CD4-positive, alpha-beta T cell treated with Interleukin-15 for 1 hour (primary cell): Measurements from ENCODE around the gene MFSD12.
"Not testable (repeated sequence)": the region's sequence is repeated elsewhere in the genome, so short reads cannot be mapped to it uniquely, and the experiment has no call there.

Experiments
- DNase-seq: peaks from one replicate; pipeline ENCODE4 v3.0.0-alpha.2; 2020

MFSD12 gene

GRCh38 chr19:3584036-3584802 lies 26.8 kb upstream of the MFSD12 start:
- not testable (repeated sequence) for DNase-seq

DNA sequence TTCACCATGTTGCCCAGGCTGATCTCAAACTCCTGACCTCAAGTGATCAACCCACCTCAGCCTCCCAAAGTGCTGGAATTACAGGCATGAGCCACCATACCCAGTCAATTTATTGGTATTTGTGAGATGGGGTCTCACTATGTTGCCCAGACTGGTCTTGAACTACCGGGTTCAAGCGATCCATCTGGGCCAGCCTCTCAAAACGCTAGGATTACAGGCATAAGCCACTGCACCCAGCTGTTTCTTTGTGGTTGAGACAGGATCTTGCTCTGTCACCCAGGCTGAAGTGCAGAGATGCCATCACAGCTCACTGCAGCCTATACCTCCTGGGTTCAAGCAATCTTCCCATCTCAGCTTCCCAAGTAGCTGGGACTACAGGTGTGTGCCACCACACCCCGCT lies 24.4 kb upstream of the MFSD12 start:
- DNase-seq: not testable (repeated sequence)

- DNase-seq: no peak
Observed at GRCh38 chr19:3580156-3580934, 23.0 kb upstream of the MFSD12 start.

DNA sequence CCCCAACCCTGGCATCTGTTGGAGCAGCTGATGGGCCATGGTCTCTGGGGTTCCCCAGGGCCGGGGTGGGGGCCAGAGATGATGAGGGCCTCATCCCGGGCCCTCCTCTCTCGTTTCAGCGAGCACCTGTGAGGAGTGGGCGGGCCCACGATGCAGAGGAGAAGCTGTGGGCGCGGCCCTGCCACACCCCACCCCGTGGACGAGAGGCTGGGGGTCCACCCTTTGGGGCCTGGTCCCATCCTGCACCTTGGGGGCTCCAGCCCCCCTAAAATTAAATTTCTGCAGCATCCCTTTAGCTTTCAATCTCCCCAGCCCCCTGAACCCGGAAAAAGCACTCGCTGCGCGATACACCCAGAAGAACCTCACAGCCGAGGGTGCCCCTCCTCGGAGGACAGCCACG lies 21.0 kb upstream of the MFSD12 start:
- no peak for DNase-seq

DNA sequence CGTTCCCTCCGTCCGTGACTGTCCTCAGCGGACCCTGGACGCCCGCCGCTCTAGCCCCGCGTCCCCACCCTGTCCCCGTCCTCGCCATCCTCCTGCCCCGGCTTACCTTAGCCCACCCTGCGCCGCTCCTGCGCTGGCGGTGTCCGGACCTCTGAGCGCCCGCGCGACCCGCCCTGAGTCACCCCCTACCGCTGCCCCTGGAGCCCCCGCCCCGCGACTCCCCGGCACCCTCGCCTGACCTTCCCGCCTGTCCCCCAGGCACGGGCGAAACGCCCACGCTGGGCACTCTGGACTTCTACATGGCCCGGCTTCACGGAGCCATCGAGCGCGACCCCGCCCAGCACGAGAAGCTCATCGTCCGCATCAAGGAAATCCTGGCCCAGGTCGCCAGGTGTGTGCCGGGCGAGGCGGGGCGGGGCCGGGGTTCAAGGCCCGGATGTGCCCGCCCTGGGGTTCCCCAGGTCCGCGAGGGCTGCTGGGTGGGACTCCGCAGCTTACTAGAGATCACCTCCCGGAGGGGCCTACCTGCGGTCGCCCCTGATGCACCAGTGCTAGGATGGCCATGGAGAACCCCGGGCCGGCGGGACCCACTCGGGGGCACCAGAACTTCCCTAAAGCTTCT lies 20.4 kb upstream of the MFSD12 start:
- no peak for DNase-seq

DNA sequence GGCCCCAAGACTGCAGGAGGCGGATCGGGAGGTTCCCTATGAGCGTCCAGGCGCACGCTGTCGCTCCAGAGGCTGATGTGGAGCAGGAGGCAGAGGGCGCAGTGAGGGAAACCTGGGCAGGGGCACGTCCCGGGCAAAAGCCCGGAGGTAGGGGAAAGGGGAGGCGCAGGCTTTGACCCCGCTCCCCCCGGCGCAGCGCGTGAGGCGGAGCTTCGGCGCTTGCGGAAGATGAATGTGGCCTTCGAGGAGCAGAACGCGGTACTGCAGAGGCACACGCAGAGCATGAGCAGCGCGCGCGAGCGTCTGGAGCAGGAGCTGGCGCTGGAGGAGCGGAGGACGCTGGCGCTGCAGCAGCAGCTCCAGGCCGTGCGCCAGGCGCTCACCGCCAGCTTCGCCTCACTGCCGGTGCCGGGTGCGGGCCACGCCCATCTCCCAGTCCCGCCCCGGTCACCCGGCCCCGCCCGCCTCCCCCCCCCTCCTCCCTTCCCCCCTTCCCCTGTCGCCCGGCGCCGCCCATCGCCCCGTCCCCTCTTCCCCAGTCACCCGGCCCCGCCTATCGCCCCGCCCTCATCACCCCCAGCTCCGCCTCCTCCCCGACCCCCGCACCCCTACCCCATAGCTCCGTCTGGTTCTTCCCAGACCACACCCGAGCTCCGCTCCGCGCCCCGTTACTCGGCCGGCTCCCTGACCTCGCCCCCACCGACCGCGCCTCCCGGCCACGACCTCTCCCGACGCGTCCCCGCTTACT lies 19.5 kb upstream of the MFSD12 start:
- DNase-seq: no peak

- no peak for DNase-seq
Observed at GRCh38 chr19:3575949-3576673, 18.7 kb upstream of the MFSD12 start.

- DNase-seq: no peak
Observed at GRCh38 chr19:3575260-3575741, 17.9 kb upstream of the MFSD12 start.

GRCh38 chr19:3573858-3574637 lies 16.7 kb upstream of the MFSD12 start:
- peak; percentile 93 for DNase-seq

DNA sequence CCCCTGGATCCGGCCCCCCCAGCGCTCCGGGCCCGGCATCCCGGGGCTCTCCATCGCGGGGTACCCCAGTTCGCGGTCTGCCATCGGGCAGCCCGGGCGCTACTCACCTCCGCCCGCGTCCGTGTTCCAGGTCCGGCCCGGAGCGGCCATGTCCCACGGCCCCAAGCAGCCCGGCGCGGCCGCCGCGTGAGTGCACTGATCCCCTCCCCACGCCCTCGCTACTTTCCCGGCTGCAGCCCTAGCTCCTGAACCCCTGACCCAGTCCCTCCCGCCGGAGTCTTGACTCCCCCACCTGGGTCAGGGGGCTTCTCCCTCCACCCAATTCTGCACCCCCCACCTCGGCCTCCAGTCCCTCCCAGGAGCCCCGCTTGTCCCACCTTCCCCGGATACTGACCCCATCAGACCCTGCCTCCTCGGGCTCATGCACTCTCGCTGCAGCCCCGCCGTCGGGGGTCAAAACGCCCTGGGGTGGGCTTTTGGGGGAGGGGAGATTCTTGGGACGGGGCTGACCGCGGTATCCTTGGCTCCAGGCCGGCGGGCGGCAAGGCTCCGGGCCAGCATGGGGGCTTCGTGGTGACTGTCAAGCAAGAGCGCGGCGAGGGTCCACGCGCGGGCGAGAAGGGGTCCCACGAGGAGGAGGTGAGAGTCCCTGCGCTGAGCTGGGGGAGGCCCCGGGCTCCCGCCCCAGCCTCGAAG lies 15.9 kb upstream of the MFSD12 start:
- DNase-seq: no peak

GRCh38 chr19:3572855-3573161 lies 15.4 kb upstream of the MFSD12 start, which contains the start of gene HMG20B:
Gene HMG20B (plus strand): TSS chr19:3572944. CDS start chr19:3573310, 366 bp downstream.
- no peak for DNase-seq

DNA sequence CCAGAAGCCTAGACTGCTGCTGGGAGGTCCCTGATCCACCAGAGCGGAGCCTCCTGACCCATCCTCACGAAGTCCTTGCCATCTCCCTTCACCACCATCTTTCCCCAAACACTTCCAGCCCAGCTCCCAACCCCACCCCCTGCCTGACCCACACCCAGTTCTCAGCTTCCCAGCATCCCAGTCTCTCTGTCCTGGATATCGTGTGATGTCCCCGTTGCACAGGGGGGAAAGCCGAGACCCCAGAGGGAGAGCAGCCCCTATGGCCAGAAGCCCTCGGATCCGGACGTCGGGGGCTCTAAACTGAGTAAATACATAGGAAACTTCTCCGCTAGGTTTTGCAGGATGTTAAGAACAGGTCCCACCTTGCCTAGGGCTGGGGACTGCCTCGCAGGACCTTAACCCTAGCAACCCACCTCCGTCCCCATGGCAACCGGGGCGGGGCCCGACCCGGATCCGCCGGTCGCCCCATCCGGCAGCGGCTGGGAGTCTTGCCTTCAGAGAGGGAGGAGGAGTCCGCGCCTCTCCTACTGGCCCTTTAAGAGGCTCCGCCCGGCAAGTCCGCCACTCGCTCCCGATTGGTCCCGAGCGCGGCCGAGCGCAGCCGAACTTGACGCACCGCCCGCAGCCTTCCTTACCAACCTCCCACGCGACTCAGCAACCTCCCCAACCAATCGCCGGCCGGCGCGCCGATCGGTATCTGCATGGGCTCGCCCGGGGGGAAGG lies 14.9 kb upstream of the MFSD12 start:
- peak; percentile 100 for DNase-seq

DNA sequence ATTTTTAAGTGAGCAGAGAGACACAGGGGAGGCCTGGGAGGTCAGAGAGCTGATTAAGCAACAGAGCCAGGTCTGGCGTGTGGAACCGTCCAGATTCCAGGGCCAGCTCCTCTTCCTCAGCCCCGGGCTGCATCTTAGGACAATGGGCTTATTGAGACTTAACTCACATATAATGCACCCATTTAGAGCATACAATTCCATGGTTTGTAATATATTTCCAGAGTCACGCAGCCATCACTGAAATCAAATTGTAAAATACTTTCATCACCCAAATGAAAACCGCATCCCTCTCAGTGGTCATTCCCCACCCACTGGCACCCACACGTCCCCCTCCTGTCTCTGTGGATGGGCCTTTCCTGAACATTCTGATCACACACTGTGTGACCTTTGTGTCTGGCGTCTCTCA lies 13.2 kb upstream of the MFSD12 start:
- DNase-seq: no peak

DNA sequence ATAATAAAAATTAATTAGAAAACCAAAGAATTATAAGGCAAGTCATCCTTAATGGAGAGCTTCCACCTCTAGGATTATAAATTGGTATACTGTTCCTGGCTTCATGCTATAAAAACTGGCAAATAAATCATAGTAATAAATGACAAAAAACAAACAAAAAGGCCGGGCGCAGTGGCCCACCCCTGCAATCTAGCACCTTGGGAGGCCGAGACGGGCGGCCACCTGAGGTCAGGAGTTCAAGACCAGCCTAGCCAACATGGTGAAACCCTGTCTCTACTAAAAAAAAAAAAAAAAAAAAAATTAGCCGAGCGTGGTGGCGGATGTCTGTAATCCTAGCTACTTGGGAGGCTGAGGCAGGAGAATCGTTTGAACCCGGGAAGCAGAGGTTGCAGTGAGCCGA lies 12.7 kb upstream of the MFSD12 start:
- not testable (repeated sequence) for DNase-seq

- no peak for DNase-seq
Observed at GRCh38 chr19:3565139-3565538, 7.8 kb upstream of the MFSD12 start.

GRCh38 chr19:3563709-3564524 lies 6.5 kb upstream of the MFSD12 start:
- DNase-seq: no peak

GRCh38 chr19:3556978-3557460 lies 367 bp downstream of the MFSD12 start:
- DNase-seq: peak; percentile 66

DNA sequence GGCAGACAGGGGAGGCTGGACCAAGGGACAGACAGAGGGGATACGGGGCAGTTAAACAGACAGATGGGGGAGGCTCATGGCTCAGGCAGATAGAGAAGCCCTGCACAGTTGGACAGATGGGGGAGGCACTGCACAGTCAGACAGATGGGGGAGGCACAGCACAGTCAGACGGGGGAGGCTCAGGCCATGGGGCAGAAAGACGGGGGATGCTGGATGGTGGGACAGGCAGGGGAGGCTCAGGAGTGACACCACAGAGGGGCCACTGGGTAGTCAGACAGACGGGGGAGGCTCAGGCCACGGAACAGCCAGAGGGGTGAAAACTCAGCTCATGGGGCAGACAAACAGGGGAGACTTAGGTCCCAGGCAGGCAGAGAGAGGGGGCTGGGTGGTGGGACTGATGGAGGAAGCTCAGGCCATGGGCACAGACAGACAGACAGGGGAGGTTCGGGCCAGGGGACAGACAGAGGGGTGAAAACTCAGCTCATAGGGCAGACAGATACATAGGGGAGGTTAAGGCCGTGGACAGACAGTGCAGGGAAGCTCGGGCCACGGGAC lies 886 bp downstream of the MFSD12 start:
- no peak for DNase-seq
